NT2/D1 (cell line): ENCODE results near the gene USP17L17.
"Not testable (repeated sequence)": the region's sequence is repeated elsewhere in the genome, so short reads cannot be mapped to it uniquely, and the experiment has no call there.

ENCODE experiments used
- DNase-seq: peaks from one replicate; pipeline ENCODE4 v3.0.0-alpha.2; 2011; ENCODE audit warnings: low read depth, low spot score
- H3K27me3 ChIP-seq: 2 replicates; pipeline ENCODE4 v1.6.0; 2011; ENCODE audit warnings: mild to moderate bottlenecking; ENCODE audit not compliant: insufficient read length, insufficient read depth
- H3K36me3 ChIP-seq: 2 replicates; pipeline ENCODE4 v1.6.1; 2011; ENCODE audit warnings: mild to moderate bottlenecking, low read length, mixed read lengths; ENCODE audit not compliant: insufficient read depth, insufficient read length
- H3K4me1 ChIP-seq: 2 replicates; pipeline ENCODE4 v1.5.1; 2011; ENCODE audit not compliant: insufficient read depth, insufficient read length
- H3K4me3 ChIP-seq: 2 replicates; pipeline ENCODE4 v1.5.1; 2011; ENCODE audit warnings: low read depth; ENCODE audit not compliant: insufficient read length
- H3K9ac ChIP-seq: 2 replicates; pipeline ENCODE4 v1.6.0; 2011; ENCODE audit warnings: low read depth; ENCODE audit not compliant: insufficient read length
- H3K9me3 ChIP-seq: 2 replicates; pipeline ENCODE4 v1.5.1; 2011; ENCODE audit warnings: mild to moderate bottlenecking, low read length; ENCODE audit not compliant: insufficient read depth

The USP17L17 gene

DNA sequence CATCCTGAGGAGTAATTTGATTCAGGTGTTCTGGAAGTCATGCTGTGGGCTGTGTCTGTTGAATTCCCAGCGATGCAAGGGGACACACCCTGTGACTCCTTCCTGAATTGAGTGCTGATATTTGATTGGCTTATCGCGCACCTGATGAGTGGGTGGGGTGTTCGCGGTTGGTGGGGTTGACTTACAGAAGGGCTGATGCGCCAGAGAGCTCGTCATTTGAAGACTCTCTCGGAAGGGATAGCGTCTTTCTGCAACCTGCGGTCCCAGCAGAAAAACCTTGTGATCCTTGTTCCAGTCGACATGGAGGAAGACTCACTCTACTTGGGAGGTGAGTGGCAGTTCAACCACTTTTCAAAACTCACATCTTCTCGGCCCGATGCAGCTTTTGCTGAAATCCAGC lies 18.9 kb downstream of the USP17L17 start, which contains the start of gene USP17L21:
USP17L21 (plus strand) TSS at position 301 of the 400 bp plus-strand sequence; CDS start at position 301, 0 bp downstream.
- H3K4me3 ChIP-seq, H3K9ac ChIP-seq, H3K36me3 ChIP-seq, H3K27me3 ChIP-seq, H3K4me1 ChIP-seq, DNase-seq, H3K9me3 ChIP-seq: not testable (repeated sequence)

DNA sequence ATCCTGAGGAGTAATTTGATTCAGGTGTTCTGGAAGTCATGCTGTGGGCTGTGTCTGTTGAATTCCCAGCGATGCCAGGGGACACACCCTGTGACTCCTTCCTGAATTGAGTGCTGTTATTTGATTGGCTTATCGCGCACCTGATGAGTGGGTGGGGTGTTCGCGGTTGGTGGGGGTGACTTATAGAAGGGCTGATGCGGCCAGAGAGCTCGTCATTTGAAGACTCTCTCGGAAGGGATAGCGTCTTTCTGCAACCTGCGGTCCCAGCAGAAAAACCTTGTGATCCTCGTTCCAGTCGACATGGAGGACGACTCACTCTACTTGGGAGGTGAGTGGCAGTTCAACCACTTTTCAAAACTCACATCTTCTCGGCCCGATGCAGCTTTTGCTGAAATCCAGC lies 23.6 kb downstream of the USP17L17 start, which contains the start of gene USP17L22:
USP17L22 (plus strand) TSS at position 301 of the 400 bp plus-strand sequence; CDS start at position 301, 0 bp downstream.
- H3K4me3 ChIP-seq, H3K4me1 ChIP-seq, H3K9me3 ChIP-seq, DNase-seq, H3K27me3 ChIP-seq, H3K36me3 ChIP-seq, H3K9ac ChIP-seq: not testable (repeated sequence)

GRCh38 chr4:9271719-9272118 lies 28.0 kb downstream of the USP17L17 start:
- not testable (repeated sequence) for H3K36me3 ChIP-seq, H3K4me1 ChIP-seq, H3K9ac ChIP-seq, H3K9me3 ChIP-seq, DNase-seq, H3K27me3 ChIP-seq, H3K4me3 ChIP-seq
